ENCODE data around the gene EXOC3.

Gene EXOC3

DNA sequence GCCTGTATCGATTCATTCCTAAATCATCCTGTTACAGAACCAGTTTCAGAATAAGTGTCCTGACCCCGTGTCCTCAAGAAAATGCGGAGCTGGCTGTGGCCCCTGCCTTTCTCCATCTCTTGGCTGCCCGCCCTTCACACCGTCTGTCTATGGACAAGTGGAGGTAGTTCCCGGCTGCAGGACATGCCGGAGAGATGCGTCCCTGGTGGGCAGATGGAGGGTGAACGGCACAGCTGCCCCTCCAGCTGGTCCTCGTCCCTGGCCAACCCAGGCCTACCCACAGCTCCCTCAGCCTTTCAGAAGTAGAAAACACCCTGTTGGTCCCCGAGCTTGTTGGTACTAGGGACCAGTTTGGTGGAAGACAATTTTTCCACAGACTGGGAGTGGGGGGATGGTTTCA lies 14.8 kb upstream of the EXOC3 start:
- TF ChIP-seq CTCF (IDR thresholded peaks at IDR 0.05; ENCODE audit: low read depth, low read length) = no peak
- no peak for DNase-seq

DNA sequence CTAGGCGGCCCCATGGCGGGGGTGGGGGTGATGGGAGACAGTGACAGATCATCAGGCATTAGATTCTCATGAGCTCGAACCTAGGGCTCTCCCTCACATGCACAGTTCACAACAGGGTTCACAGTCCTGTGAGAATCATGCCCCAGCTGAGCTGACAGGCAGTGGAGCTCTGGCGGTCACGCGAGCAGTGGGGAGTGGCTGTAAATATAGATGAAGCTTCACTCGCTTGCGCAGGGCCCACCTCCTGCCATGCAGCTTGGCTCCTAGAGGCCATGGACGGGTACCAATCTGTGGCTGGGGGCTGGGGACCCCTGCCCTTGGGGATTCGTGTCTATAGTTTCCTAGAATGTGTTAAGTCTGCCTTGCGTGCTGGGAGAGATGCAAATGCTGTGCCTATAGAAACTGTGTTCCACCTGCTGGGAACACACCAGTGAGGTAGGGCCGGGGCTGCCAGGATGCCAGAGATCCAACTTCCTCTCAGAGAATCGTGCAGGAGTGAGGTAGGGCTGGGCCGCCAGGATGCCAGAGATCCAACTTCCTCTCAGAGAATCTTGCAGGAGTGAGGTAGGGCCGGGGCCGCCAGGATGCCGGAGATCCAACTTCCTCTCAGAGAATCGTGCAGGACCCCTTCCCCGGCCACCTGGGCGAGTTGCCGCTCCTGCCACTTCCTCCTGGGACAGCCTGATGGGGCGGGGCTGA lies 14.1 kb upstream of the EXOC3 start:
- no peak for DNase-seq
- no peaks in the 10 kb centered on the region for H3K9me3 ChIP-seq (ENCODE audit: severe bottlenecking)

More for the DNA sequence above, 14.8 kb upstream of the EXOC3 start:
- H3K9me3 ChIP-seq (ENCODE audit: severe bottlenecking) = no peaks in the 10 kb centered on the region
- H3K27ac ChIP-seq = no peak overlapping the region
- H3K4me3 ChIP-seq (ENCODE audit: low read depth, low read length) = no peak overlapping the region
- H3K36me3 ChIP-seq = no peaks in the 10 kb centered on the region
- H3K27me3 ChIP-seq (ENCODE audit: insufficient read depth, low read depth, severe bottlenecking) = no peaks in the 10 kb centered on the region

GRCh38 chr5:429453-430188 lies 13.4 kb upstream of the EXOC3 start:
- TF ChIP-seq CTCF (IDR thresholded peaks at IDR 0.05; ENCODE audit: low read depth, low read length) = no peak
- H3K27me3 ChIP-seq (ENCODE audit: insufficient read depth, low read depth, severe bottlenecking) = no peaks in the 10 kb centered on the region
- H3K9me3 ChIP-seq (ENCODE audit: severe bottlenecking) = no peaks in the 10 kb centered on the region
- no peak overlapping the region for H3K4me3 ChIP-seq (ENCODE audit: low read depth, low read length)
- peak; percentile 15 for DNase-seq
- H3K27ac ChIP-seq = no peak overlapping the region
- H3K36me3 ChIP-seq = no peaks in the 10 kb centered on the region

More for the DNA sequence above, 14.1 kb upstream of the EXOC3 start:
- no peak for TF ChIP-seq CTCF (IDR thresholded peaks at IDR 0.05; ENCODE audit: low read depth, low read length)
- no peaks in the 10 kb centered on the region for H3K27me3 ChIP-seq (ENCODE audit: insufficient read depth, low read depth, severe bottlenecking)
- H3K4me3 ChIP-seq (ENCODE audit: low read depth, low read length) = no peak overlapping the region
- no peak overlapping the region for H3K27ac ChIP-seq
- H3K36me3 ChIP-seq = no peaks in the 10 kb centered on the region

DNA sequence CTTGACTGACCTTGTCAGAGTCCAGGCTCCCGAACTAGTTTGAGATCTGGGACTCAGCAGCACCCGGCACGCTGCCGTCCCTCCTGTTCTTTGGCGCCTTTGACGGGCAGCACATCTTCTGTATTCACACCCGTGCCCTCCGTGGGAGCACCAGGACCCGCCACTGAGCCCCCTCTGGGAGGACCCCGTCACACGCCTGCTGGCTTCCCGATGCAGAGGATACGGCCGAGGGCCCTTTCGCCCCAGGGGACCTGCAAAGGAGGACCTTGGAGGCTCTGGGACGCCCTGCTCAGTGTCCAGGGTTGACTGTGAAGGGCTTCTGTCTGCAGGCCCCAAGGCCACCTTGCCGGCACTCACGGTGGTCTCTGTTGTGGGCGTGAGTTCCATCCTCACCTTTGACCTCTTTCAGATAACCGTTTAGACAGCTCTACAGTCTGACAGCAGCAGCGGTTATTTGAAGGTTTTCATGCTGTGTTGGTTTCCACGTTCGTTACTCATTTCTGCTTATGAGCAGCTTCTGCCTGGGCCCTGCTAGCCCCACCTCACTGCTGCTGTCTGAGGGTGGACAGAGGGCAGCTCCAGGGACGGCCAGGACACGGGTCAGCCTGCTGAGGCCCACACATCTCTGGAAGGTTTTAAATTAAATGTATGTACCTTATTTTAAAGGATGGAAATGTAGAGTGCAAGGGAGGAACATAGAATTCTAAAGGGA lies 12.6 kb upstream of the EXOC3 start:
- H3K9me3 ChIP-seq (ENCODE audit: severe bottlenecking) = no peaks in the 10 kb centered on the region

More for the DNA sequence above, 12.6 kb upstream of the EXOC3 start:
- no peaks in the 10 kb centered on the region for H3K27me3 ChIP-seq (ENCODE audit: insufficient read depth, low read depth, severe bottlenecking)
- no peak overlapping the region for H3K27ac ChIP-seq
- peak; percentile 5 for DNase-seq
- H3K36me3 ChIP-seq = no peaks in the 10 kb centered on the region
- H3K4me3 ChIP-seq (ENCODE audit: low read depth, low read length) = no peak overlapping the region
- no peak for TF ChIP-seq CTCF (IDR thresholded peaks at IDR 0.05; ENCODE audit: low read depth, low read length)

Measured in WERI-Rb-1 (cell line).